HG02588 (cell line): Measurements from ENCODE around the gene SRGAP3.

ENCODE experiments used
- ATAC-seq: cut with Tn5 transposase; IDR thresholded peaks from one replicate; pipeline ENCODE4 v1.9.1; 2021; ENCODE audit warnings: mild to moderate bottlenecking, moderate library complexity; ENCODE audit not compliant: unreplicated experiment

Gene SRGAP3

GRCh38 chr3:8993331-8993730 lies 256.1 kb downstream of the SRGAP3 start:
- no peak for ATAC-seq

- ATAC-seq: no peak
These were observed 256.6 kb downstream of the SRGAP3 start for GRCh38 chr3:8992854-8993253.

- ATAC-seq: no peak
These were observed 257.2 kb downstream of the SRGAP3 start for GRCh38 chr3:8992199-8992598.

- no peak for ATAC-seq
These were observed 258.9 kb downstream of the SRGAP3 start for GRCh38 chr3:8990266-8991215.

- ATAC-seq: no peak
These were observed 260.5 kb downstream of the SRGAP3 start for GRCh38 chr3:8988791-8989558.

- ATAC-seq: no peak
These were observed 261.1 kb downstream of the SRGAP3 start for GRCh38 chr3:8988384-8988655.

GRCh38 chr3:8987645-8988383 lies 261.6 kb downstream of the SRGAP3 start:
- ATAC-seq: no peak

- no peak for ATAC-seq
These were observed 262.2 kb downstream of the SRGAP3 start for GRCh38 chr3:8987226-8987625.

- no peak for ATAC-seq
These were observed 262.7 kb downstream of the SRGAP3 start for GRCh38 chr3:8986741-8987140.

- no peak for ATAC-seq
These were observed 263.6 kb downstream of the SRGAP3 start for GRCh38 chr3:8985876-8986275.

GRCh38 chr3:8985411-8985831 lies 264.0 kb downstream of the SRGAP3 start:
- no peak for ATAC-seq

GRCh38 chr3:8984526-8984925 lies 264.9 kb downstream of the SRGAP3 start:
- ATAC-seq: no peak

- no peak for ATAC-seq
These were observed 265.4 kb downstream of the SRGAP3 start for GRCh38 chr3:8984081-8984480.

GRCh38 chr3:8983591-8983990 lies 265.9 kb downstream of the SRGAP3 start:
- no peak for ATAC-seq

GRCh38 chr3:8983026-8983425 lies 266.4 kb downstream of the SRGAP3 start:
- no peak for ATAC-seq

- no peak for ATAC-seq
These were observed 266.9 kb downstream of the SRGAP3 start for GRCh38 chr3:8982509-8982908.

- no peak for ATAC-seq
These were observed 267.7 kb downstream of the SRGAP3 start for GRCh38 chr3:8981700-8982099.

- no peak for ATAC-seq
These were observed 268.1 kb downstream of the SRGAP3 start for GRCh38 chr3:8981296-8981695.

- no peak for ATAC-seq
These were observed 268.6 kb downstream of the SRGAP3 start for GRCh38 chr3:8980756-8981257.

- ATAC-seq: no peak
These were observed 270.2 kb downstream of the SRGAP3 start for GRCh38 chr3:8979262-8979661.

- no peak for ATAC-seq
These were observed 270.9 kb downstream of the SRGAP3 start for GRCh38 chr3:8978551-8978950.
